HL-60 (cell line): ENCODE results near the gene CST8.

Experiments used
- CTCF ChIP-seq: IDR thresholded peaks from one replicate; pipeline ENCODE4 v1.5.1; 2011; ENCODE audit warnings: low read length, control low read depth, inconsistent platforms; ENCODE audit not compliant: insufficient read depth
- POLR2AphosphoS5 ChIP-seq: IDR thresholded peaks from 2 replicates; pipeline ENCODE4 v1.6.1; 2012; ENCODE audit warnings: low read depth
- REST ChIP-seq: IDR thresholded peaks from 2 replicates; pipeline ENCODE4 v1.6.1; 2012; ENCODE audit warnings: low read depth; ENCODE audit not compliant: insufficient replicate concordance
- SPI1 ChIP-seq: IDR thresholded peaks from 2 replicates; pipeline ENCODE4 v1.6.1; 2012; ENCODE audit warnings: low read depth, mild to moderate bottlenecking, borderline replicate concordance

GRCh38 chr20:23507346-23507745 is 16.4 kb downstream of the CST8 start:
- no peak for TF ChIP-seq SPI1
- TF ChIP-seq CTCF, result no peak
- no peak for TF ChIP-seq POLR2AphosphoS5
- no peak for TF ChIP-seq REST
